A549 treated with CORT108297 at 1 μM for 4 hours (cell line): Measurements from ENCODE around the gene DPPA5. TPM values are rescaled to one million over a fixed set of nuclear protein-coding genes. Genes with fewer than 3 reads are reported as not detected.

Source experiments
- total RNA-seq: library from RNA; stranded (reverse); fragments of 200-300 nt; extraction: Qiagen RNA extraction; gene quantifications from 5 replicates; pipeline ENCODE4 v1.2.3, GENCODE V29; 2022

Gene DPPA5
- total RNA-seq = not detected in 5 replicates

GRCh38 chr6:73353636-73354593, at the start of gene DPPA5:
Gene DPPA5, minus strand, starts transcription at chr6:73354276. Its CDS starts 51 bp downstream, at chr6:73354225.

GRCh38 chr6:73394577-73395354, 40.7 kb upstream of the DPPA5 start, which contains the start of gene DDX43:
Gene DDX43, plus strand, starts transcription at chr6:73394828. Its CDS starts 78 bp downstream, at chr6:73394906.

GRCh38 chr6:73369563-73369962, 15.5 kb upstream of the DPPA5 start, which contains the start of gene OOEP:
Gene OOEP, minus strand, starts transcription at chr6:73369897. Its CDS starts 105 bp downstream, at chr6:73369792.

GRCh38 chr6:73362358-73362757, 8.3 kb upstream of the DPPA5 start, which contains the start of gene KHDC3L:
Gene KHDC3L, plus strand, starts transcription at chr6:73362658. Its CDS starts 72 bp downstream, at chr6:73362730.

Other genes with a start within 250 kb of the DPPA5 start
- 0.23 to 0.40 TPM (median 0.30 TPM) in 5 replicates for gene KHDC1L, start 128.8 kb downstream of the DPPA5 start, total RNA-seq
- gene KHDC1, start 91.1 kb downstream of the DPPA5 start, total RNA-seq = 3.6 to 4.5 TPM (median 4.1 TPM) in 5 replicates
- gene KHDC3L, start 8.4 kb upstream of the DPPA5 start, total RNA-seq = not detected in 5 replicates
- not detected in 5 replicates for gene OOEP, start 15.6 kb upstream of the DPPA5 start, total RNA-seq
- gene DDX43, start 40.6 kb upstream of the DPPA5 start, total RNA-seq = not detected in 5 replicates
- gene CGAS, start 98.0 kb upstream of the DPPA5 start, total RNA-seq = 5.2 to 6.3 TPM (median 5.4 TPM) in 5 replicates
- gene MTO1, start 107.5 kb upstream of the DPPA5 start, total RNA-seq = 10.1 to 14.1 TPM (median 10.6 TPM) in 5 replicates
- gene EEF1A1, start 166.8 kb upstream of the DPPA5 start, total RNA-seq = 7,472 to 9,100 TPM (median 7,583 TPM) in 5 replicates